Measurements from ENCODE around the gene PLA2G4A. TPM values are rescaled to one million over a fixed set of nuclear protein-coding genes. Genes with fewer than 3 reads are reported as not detected.

Gene PLA2G4A
- total RNA-seq, 2 experiments from 2014 or later, result not detected

GRCh38 chr1:186837806-186838205 lies 9.1 kb downstream of the PLA2G4A start:
- no peak for TF ChIP-seq CTCF (IDR thresholded peaks at IDR 0.05)
- Mint-ChIP-seq H3K4me1 (ENCODE audit: low read depth) (no peaks in the 10 kb centered on the region), H3K27ac (no peak overlapping the region), H3K4me3 (no peak overlapping the region), H3K36me3 (ENCODE audit: low read depth) (no peaks in the 10 kb centered on the region), H3K27me3 (no peaks in the 10 kb centered on the region), H3K9me3 (no peaks in the 10 kb centered on the region)
- no peak overlapping the region for H3K4me3 ChIP-seq (ENCODE audit: low read length)
- ChIA-PET CTCF (no interaction called here), POLR2A (no interaction called here)
- DNase-seq (no peak), ATAC-seq (ENCODE audit: poor library complexity) (no peak)
- H3K27me3 ChIP-seq (ENCODE audit: control insufficient read depth in 1 of 2, insufficient read depth in 2 of 2, low read length in 2 of 2), result no peaks in the 10 kb centered on the region
- H3K36me3 ChIP-seq (ENCODE audit: insufficient read depth, low read length), result no peaks in the 10 kb centered on the region
- H3K4me1 ChIP-seq (ENCODE audit: insufficient read depth, low read length), result no peaks in the 10 kb centered on the region
- H3K27ac ChIP-seq (ENCODE audit: low read depth in 1 of 2, low read length in 2 of 2), result no peak overlapping the region
- intact Hi-C loops (cut with DNase I, micrococcal nuclease), result no loop called here
- H3K9me3 ChIP-seq (ENCODE audit: control insufficient read depth in 1 of 2, insufficient read depth in 1 of 2, low read length in 2 of 2), result no peaks in the 10 kb centered on the region

GRCh38 chr1:186838380-186839040 lies 9.8 kb downstream of the PLA2G4A start:
- Mint-ChIP-seq H3K4me1 (ENCODE audit: low read depth) (no peaks in the 10 kb centered on the region), H3K4me3 (no peak overlapping the region), H3K36me3 (ENCODE audit: low read depth) (no peaks in the 10 kb centered on the region), H3K9me3 (no peaks in the 10 kb centered on the region), H3K27me3 (no peaks in the 10 kb centered on the region), H3K27ac (no peak overlapping the region)
- ChIA-PET POLR2A (no interaction called here), CTCF (no interaction called here)
- no peak for ATAC-seq (ENCODE audit: poor library complexity)
- H3K4me3 ChIP-seq (ENCODE audit: low read length), result no peak overlapping the region
- H3K27me3 ChIP-seq (ENCODE audit: control insufficient read depth in 1 of 2, insufficient read depth in 2 of 2, low read length in 2 of 2), result no peaks in the 10 kb centered on the region
- no peaks in the 10 kb centered on the region for H3K36me3 ChIP-seq (ENCODE audit: insufficient read depth, low read length)
- H3K9me3 ChIP-seq (ENCODE audit: control insufficient read depth in 1 of 2, insufficient read depth in 1 of 2, low read length in 2 of 2), result no peaks in the 10 kb centered on the region
- no peak for TF ChIP-seq CTCF (IDR thresholded peaks at IDR 0.05)
- H3K27ac ChIP-seq (ENCODE audit: low read depth in 1 of 2, low read length in 2 of 2), result no peak overlapping the region
- H3K4me1 ChIP-seq (ENCODE audit: insufficient read depth, low read length), result no peaks in the 10 kb centered on the region
- no peak for DNase-seq
- intact Hi-C loops (cut with DNase I, micrococcal nuclease), result no loop called here

DNA sequence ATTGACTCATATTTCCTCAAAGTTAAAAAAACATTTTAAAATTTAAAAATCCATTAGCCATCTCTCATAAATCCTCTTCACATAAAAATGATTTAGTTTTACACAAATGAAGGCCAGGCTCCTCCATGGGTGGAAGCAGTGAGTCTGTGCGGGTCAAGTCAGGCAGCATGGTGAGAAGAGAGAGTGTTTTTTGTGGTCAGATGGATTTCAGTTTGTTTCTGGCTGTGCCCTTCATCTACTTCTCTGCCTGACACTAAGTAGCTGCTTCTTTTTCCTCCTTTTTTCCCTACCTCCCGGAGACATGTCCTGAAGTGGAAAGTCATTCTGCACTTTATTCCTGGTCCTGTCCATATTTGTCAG lies 10.3 kb downstream of the PLA2G4A start:
- no peaks in the 10 kb centered on the region for H3K36me3 ChIP-seq (ENCODE audit: insufficient read depth, low read length)
- Mint-ChIP-seq H3K27ac (no peak overlapping the region), H3K4me1 (ENCODE audit: low read depth) (no peaks in the 10 kb centered on the region), H3K27me3 (no peaks in the 10 kb centered on the region), H3K36me3 (ENCODE audit: low read depth) (no peaks in the 10 kb centered on the region), H3K4me3 (no peak overlapping the region), H3K9me3 (no peaks in the 10 kb centered on the region)
- POLR2A ChIA-PET, result no interaction called here
- DNase-seq (no peak), ATAC-seq (ENCODE audit: poor library complexity) (no peak)
- H3K27me3 ChIP-seq (ENCODE audit: control insufficient read depth in 1 of 2, insufficient read depth in 2 of 2, low read length in 2 of 2), result no peaks in the 10 kb centered on the region
- no peak overlapping the region for H3K27ac ChIP-seq (ENCODE audit: low read depth in 1 of 2, low read length in 2 of 2)
- CTCF ChIA-PET, result no interaction called here
- H3K9me3 ChIP-seq (ENCODE audit: control insufficient read depth in 1 of 2, insufficient read depth in 1 of 2, low read length in 2 of 2), result no peaks in the 10 kb centered on the region
- no peak for TF ChIP-seq CTCF (IDR thresholded peaks at IDR 0.05)
- no peak overlapping the region for H3K4me3 ChIP-seq (ENCODE audit: low read length)
- no peaks in the 10 kb centered on the region for H3K4me1 ChIP-seq (ENCODE audit: insufficient read depth, low read length)
- intact Hi-C loops (cut with DNase I, micrococcal nuclease), result no loop called here

Measured in CD4-positive, alpha-beta T cell (primary cell).